22Rv1 (cell line): ENCODE measurements around the gene CCL27.

Experiments
- ZFX ChIP-seq: fragments of 450-650 bp; IDR thresholded peaks from 2 replicates; pipeline ENCODE4 v1.6.1; 2017; ENCODE audit warnings: antibody characterized with exemption, borderline replicate concordance
- TF ChIP-seq, protein P1 (sequence below): fragments of 450-650 bp; IDR thresholded peaks from 2 replicates; pipeline ENCODE4 v1.5.1; 2017; ENCODE audit warnings: mild to moderate bottlenecking

DNA sequence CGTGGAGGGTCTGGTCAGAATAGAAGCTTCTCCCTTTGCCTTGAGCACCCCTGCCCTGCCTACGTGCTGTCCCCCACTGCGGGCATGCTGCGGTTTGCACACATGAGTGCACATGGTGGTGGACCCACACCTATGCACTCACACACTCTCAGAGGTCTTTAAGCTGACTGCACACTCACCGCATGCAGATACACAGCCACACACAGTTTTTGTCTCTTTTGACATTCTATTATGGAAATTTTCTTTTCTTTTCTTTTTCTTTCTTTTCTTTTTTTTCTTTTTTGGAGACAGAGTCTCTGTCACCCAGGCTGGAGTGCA, 33.0 kb downstream of the CCL27 start:
- TF ChIP-seq, protein P1, sequence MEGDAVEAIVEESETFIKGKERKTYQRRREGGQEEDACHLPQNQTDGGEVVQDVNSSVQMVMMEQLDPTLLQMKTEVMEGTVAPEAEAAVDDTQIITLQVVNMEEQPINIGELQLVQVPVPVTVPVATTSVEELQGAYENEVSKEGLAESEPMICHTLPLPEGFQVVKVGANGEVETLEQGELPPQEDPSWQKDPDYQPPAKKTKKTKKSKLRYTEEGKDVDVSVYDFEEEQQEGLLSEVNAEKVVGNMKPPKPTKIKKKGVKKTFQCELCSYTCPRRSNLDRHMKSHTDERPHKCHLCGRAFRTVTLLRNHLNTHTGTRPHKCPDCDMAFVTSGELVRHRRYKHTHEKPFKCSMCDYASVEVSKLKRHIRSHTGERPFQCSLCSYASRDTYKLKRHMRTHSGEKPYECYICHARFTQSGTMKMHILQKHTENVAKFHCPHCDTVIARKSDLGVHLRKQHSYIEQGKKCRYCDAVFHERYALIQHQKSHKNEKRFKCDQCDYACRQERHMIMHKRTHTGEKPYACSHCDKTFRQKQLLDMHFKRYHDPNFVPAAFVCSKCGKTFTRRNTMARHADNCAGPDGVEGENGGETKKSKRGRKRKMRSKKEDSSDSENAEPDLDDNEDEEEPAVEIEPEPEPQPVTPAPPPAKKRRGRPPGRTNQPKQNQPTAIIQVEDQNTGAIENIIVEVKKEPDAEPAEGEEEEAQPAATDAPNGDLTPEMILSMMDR: no peak
- TF ChIP-seq ZFX: no peak
